Measurements from ENCODE around the gene BRCA2.

BRCA2 gene

DNA sequence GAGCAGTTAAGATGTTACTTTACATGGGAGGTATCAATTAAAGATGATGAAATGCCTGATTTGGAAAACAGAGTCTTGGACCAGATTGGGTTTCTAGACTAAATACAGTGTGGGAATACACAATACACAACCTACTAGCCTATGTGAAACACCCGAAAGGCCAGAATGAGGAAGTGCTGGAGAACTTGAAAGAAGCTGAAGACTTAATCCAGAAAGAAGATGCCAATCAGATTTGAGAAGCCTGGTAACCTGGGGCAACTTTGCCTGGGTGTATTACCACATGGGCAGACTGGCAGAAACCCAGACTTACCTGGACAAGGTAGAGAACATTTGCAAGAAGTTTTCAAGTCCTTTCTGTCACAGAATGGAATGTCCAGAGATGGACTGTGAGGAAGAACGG, 69.4 kb downstream of the BRCA2 start:
- no peak for DNase-seq

DNA sequence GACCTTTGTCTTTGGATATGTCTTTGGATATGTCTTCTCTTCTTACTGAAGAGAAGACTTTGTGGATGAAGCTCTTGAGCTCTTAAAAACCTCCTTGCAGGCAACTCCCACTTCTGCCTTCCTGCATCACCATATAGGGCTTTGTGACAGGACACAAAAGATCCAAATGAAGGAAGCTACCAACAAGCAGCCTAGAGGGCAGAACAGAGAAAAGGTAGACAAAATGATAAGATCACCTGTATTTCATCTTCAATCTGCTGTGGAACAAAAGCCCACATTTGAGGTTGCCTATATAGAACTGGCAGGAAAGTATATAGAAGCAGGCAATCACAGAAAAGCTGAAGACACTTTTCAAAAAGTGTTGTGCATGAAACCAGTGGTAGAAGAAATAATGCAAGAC, 70.1 kb downstream of the BRCA2 start:
- DNase-seq, result no peak

DNA sequence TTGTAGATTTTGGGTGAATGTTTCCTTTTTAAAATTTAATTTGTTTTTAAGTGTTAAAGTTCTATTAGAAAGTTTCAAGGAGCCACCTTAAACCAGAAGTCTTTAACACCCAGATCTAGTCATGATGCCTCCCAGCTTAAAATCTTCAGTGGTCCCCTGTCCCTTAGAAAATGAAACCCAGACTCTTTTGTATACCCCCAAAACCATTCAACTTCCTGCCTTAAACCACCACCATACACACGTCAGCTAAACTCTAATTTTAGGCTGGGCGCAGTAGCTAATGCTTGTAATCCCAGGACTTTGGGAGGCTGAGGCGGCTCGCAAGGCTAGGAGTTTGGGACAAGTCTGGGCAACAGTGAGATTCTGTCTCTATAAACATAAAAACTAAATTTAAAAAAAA, 74.7 kb downstream of the BRCA2 start:
- no peak for DNase-seq

DNA sequence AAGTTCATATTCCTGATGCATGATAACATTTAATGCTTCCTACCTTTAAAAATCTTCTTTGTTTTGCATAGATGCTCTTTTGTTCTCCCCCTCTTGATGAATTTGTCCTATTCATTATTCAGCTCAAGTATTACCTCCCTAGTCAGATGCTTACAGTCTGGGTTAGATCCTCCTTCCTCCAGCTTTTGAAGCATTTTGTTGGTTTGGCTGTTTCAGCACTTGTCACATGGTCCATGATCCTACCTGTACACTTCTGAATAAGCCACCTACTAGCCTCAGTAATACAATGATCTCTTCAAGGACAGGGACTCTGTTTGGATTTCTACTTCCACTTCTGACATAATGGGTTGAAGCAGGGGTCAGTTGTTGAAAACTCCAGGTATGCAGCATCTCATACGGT, 75.2 kb downstream of the BRCA2 start:
- DNase-seq, result no peak

DNA sequence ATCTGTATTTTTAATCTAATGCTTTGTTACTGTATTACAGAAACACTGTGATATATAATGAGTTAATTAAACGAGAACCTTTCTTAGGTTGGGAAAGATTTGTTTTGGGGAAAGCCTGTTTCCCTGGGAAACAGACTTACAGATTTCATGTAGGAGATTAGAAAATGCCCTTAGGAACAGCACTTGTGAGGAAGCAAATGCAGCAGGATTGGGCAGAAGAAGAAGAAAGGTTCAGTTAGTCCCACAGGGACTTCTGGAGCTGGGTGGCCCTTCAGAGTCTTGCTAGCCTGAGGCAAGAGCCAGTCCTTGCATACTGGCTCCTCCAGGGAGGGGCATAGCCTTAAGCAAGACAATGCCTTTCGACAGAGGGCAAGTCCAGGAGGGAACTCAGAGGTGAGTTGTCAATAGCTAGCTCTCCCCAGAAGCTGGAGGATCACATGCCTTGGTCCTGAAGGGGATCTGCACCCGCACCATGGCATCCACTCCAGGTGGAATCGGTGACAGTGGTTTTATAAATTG, 75.9 kb downstream of the BRCA2 start:
- no peak for DNase-seq

DNA sequence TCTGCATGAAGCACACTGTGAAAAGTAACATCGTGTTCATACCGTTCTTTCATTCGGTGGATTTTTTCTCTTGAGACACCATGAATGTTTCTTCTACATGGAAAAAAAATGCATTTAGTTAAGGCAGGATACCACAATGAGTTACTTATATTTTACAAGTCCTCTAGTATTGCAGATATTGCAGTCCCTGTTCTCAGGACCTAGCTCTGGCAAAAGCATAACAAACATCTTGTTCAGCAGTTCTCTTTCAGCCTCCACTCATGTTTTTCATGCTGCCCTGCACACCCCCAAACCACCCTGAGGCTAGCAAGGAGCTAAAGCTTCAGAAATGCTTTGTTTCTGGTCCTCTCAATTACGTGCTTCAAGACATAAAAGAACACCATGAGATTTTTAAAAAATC, 87.8 kb downstream of the BRCA2 start:
- DNase-seq, result no peak

DNA sequence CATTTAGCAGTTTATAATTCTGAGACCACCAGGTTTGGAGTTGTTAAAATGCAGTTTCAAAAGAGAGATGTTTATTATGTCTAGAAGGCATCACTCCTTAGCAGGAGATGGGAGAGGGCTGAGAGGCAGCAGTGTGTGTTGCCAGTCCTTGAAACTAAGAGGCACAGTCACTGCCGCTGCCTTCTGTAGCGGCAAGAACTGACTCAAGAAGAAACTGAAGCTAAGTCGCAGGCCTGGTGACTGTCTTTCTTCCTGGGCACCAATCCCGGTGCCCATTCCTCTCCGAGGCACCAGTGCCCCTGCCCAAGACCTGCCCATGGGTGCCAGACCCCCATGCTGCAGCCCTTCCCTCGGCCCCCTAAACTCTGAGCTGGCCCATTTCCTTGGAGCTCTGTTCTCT, 92.5 kb downstream of the BRCA2 start:
- no peak for DNase-seq

DNA sequence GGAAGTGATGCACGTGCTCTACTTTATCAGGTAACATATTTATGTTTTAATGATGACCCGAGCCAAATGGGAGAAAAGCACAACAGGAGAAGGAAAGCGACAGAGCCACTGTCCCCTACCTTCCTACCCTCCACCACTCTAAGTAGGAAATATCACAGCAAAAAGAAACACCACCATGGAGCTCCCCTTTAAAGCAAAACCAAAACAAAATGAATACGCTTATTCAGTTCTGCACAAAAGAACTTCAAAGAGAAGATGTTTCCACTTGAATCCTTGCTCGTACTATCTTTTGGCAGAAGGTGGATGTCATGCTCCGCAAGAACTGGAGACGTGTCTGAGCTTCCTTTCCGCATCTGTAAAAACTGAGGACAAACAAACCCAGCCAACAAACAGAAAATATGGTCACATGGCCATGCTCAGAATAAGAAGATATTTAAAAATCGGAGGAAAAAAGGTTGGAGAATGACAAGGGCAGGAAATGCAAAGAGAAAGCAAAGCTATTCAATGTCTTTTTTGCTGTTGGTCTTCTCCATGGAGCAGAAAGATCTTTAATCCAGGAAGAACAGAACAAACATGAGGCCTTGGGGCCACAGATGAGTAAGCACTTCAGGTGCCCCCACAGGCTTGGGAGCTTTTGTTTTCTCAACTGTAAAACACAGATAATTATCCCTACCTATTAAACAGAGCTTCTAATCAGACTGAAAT, 93.1 kb downstream of the BRCA2 start:
- DNase-seq, result no peak

DNA sequence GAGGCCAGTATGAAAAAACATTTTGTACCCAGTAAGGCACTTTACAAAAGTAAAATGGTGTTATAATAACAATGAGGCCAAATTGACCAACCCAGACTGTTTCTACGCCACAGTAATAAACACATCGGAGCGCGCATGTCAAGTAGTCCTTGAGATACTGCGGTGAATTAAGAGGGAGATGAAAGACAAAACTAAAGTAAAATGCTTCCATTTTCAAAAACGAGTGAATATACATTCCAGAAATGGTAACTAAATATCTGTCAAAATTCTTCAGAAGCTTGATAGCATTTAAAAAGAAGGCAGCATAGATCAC, 93.6 kb downstream of the BRCA2 start:
- no peak for DNase-seq

DNA sequence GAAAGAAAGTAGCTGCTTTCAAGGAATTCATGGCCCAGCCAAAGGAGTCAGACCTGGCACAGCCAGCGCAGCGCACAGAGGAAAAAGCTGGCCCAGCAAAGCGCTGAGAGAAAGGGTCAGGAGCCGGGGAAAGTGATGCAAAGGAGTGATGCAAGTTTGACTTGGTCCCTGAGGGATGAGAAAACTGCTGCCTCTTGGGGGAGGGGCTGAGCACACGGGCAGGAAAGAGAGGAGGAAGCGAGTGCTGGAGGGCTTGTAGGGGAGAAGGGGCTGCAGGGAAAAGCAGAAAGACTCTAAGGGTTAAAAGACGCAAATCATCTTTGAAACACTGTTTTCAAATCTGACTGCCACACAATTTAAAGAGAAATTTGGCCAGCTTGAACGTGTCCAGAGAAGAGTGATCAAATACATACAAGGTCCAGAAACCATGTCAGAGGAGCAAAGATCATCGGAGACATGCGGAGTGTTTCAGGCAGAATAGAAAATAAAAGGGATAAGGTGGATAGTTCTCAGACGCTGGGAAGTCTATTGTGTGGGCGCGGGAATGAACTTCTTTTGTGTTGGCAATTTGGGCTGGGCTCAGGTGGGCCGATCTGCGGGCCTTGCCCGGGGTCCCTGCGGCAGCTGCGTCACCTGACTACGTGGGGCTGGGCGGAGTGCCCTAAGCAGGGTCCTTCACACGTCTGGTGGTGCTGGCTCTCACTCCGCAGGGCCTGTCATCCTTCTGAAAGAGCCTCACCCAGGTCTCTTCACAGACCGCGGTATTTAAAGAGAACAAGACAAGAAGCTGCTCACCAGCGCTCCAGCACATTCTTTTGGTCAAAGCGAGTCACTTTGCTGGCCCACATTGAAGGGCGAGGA, 94.5 kb downstream of the BRCA2 start:
- DNase-seq, result no peak

DNA sequence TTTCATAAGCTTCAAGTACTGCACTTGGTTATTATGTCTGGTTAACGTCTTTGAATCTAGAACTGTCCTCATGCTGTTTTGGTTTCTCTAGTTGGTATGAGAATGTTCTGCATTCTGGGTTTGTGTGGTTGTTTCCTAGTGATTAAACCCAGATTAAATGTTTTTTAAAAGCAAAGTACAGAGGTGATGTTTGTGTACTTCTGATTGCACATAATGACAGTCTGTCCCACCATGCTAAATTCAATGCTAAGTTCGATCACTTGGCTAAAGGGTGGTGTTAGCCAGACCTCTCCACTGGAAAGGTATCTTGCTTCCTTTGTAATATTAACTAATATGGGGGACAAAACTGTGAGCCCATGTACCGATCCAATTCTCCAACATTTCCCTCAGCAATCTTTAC, 98.0 kb downstream of the BRCA2 start:
- no peak for DNase-seq

DNA sequence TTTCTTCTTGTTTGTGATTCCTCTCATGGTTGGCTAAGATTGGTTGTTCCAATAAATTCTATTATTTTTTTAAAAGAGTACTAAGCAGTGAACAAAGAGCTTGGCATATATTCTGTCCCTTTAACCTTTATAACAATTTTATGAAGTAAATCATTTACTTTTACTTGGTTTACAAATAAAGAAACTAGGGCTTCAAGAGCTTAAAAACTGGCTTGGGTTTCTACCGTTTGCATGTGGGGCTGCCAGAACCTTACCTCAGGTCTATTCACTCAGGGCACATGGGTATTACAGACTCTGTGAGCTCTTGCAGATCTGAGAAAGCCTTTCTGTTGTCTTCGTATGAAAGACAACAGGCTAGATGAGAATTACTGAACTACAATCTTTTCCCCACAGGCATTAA, 99.3 kb downstream of the BRCA2 start:
- DNase-seq, result no peak

DNA sequence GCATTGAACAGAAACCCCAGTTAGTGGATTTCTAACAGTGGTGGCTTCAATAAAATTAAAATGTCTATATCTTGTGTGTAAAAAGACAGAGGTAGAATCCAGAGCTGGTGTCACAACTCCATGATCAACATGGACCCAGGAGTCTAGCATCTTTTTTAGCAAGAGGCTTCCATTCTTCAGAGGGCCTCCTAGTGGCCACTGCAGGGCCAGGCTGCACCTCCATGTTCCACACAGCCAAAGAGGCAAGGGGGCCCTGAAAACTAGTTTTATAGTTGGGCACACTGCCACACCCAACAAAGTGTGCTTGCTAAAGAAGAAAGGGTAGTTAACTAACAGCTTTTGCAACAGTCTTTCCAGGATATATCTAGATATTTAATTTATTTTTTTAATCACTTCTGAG, 99.7 kb downstream of the BRCA2 start:
- DNase-seq, result no peak

DNA sequence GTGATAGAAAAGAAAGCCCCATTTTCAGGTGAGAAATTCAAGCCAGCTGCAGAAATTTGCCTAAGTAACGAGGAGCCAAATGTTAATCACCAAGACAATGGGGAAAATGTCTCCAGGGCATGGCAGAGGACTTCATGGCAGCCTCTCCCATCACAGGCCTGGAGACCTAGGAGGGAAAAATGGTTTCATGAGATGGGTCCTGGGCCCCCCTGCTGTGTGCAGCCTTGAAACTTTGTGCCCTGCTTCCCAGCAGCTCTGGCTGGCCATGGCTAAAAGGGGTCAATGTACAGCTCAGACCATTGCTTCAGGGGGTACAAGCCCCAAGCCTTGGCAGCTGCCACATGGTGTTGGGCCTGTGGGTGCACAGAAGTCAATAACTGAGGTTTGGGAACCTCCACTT, 102.7 kb downstream of the BRCA2 start:
- no peak for DNase-seq

DNA sequence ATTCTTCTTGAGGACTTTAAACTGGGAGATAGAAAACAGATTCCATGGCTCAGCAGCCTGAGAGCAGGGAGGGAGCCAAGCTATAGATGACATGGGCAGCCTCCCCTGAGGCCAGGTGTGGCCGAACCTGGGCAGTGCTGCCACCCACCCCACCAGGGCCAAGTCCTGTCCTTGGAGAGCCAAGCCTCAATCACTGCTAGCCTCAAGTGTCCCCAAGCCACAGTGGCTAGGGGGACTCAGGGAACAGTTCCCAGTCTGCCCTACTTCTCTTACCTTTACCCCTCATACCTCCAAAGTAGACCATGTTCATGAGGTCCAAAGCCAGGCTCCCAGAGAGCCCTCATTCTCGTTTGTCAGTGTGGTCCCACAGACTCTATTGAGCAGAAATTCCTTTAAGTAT, 104.6 kb downstream of the BRCA2 start:
- DNase-seq, result no peak

DNA sequence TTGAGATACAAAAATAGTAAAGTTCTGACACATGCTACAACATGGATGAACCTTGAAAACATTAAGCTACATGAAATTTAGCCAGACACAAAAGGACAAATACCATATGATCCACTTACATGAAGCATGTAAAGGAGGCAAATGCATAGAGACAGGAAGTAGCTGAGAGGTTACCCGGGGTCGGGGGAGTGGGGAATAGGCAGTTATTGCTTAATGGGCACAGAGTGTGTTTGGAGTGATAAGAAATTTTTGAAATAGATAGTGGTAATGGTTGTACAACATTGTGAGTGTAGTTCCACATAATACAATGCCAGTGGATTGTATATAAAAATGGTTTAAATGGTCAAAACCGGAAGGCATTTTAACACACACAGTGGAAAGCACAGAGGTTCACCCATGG, 108.3 kb downstream of the BRCA2 start:
- no peak for DNase-seq

DNA sequence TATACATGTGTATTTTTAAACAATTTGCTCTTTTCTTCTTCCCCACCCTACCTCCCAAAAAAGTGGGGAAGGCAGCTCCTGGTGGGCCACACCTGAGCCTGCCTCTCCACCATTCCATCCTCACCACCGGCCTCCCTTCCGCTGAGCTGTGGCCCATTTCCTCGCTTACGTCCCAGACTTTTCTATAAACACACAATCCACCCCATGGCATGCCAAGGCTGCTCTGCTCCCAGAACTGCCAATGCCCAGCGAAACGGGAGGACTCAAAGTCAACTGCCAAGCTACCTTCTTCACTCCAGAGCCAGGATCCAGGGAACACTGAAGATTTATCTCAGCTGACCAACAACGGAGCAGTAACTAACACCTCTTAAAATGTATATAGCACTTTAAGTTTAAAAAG, 109.8 kb downstream of the BRCA2 start:
- DNase-seq, result no peak

DNA sequence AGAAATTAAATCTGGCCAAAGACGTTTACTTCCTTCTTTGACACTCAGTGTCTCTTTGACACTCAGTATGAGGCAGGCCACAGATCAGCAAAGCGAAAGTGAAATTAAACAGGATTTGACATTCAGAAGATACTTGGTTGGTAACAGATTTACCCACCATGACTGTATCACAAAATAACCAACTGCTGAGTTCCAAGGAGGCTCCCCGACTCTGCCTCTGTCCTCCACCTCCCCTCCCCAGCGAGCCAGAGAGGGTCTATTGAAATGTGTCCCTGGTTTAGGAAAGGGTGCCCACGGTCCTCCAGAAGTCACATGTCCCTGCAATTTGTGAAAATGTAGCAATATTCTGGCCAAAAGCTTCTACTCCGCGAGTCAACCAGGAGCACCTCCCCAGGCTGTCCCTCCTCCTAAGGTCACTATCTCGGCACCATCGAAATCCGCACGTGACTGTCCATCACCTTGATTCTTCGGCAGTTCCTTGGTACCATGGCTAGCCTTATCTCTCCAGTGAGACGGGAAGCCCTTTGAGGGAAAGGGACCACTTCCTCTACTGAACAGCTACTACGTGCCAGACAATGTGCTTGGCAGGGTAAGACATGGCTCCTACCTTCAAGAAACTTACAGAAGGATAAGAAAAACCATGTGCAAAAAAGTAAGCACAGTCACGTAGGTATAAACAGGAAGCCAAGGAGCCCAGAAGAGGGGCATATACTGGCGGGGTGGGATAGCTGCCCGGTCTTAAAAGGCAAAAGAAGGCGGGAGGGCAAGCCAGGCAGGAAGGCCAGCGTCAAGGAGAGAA, 111.1 kb downstream of the BRCA2 start:
- no peak for DNase-seq

DNA sequence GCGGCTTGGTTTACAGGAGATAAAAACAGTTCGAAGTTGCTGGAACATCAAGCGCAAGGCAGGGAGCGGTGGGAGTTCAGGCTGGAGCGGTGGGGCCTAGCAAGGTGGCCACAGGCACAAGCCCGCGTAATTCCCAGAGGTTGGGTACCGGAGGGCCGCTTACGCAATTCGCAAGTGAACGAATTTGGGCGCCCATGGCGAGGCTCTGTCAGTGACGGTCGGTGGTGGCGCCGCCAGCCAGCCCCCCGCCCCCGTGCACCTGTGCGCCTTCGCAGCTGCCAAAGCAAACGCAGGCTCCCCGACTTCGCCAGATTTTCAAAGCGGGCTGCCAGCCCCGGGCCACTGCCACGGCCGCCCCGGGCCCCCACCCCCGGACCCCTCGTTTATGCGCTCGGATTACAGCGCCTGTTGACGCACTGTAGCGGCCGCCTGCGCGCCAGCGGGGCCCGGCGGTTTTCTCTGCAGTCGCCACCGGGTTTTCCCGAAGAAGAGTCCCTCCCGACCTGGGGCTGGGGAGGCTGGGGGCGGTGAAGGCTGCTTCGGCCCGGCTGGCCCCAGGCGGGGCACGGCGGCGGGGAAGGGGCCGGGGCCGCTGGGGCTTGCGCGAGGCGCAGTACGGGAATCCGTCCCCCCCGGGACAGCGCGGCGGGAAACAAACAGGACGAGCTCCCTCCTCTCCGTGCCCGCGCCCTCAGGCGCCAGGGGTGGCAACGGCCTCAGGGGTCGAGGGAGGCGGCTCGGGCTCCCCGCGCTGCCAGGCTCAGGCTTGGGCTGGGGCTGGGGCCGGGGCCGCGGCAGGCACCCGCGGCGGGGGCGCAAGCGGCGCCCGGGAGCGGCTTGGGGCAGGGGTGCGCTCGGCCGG, 111.9 kb downstream of the BRCA2 start:
- DNase-seq, result peak; percentile 35

DNA sequence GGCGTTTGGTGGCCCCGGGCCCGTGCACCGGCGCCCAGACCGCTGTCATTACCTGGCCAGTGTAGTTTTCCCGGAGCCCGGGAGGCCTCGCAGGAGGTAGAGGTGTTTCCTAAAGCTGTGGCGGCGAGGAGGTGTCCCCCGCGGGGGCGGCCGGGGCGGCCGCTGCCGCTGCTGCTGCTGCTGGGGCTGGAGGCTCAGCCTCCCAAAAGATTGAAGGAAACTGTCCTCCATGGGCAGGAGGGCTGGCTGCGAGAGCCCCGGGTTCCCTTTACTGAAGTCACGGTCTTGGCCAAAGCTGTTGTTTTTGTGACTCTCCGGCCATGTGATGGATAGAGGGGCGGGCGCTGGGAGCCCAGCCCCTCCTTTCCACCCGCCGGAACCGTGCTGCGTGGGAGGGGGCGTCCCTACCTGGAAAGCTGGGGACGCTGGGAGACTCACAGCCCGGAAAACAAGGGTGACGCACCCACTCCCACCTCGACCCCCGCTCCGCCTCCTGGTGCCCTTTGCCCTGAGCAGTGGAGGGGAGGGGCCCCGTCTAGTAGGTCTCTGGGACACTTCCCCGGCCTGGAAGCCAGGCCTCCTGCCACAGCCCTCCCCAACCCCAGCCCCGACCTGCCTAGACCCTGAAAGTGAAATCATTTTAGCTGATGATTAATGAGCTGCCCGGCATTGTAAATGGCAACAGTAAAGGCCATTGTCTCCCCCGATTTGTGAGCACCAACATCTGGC, 112.7 kb downstream of the BRCA2 start, which contains the start of gene N4BP2L1:
Gene N4BP2L1, minus strand, starts transcription at position 279 of the 729 bp plus-strand sequence. Its CDS starts 48 bp downstream, at position 231.
- DNase-seq, result peak; percentile 53

DNA sequence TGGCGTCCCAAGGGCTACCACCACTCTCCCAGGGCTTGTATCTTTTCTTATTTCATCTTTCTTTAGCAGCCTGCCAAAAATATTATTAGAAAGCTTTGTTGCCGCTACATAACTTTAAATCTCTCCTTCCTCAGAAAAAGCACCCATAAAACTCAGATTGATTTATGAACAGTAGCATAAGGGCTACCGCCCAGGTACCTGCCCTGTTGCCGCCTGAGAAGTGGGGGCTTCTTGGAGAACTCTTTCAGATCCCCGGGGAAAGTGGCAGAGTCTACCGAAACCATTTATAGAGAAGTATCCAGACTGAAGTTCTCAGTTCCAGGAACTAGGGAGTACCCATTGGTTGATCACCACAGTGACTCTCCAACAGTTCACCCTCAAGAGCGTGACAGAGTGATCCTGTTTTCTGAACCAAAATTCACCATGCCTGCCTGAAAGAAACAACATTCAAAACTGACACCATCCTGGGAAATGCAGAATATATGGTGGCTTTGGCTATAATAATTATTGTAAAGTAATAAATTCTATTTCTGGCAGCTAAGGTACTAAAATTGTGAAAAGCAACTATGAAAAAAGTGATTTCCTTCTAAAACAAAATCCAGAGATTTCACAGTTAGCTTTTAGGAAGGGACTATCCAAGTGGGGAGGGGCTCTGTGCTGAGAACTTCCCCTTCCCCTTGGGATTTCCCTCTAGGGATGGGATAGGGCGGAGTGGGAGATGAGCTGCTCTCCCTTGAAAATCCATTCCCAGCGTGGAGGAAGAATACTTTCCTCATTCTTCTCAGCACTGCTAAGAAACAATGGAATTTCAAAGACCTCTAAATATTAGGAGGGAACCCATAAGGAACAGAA, 113.5 kb downstream of the BRCA2 start:
- no peak for DNase-seq

Measured in 8988T (cell line).